Endothelial cell of umbilical vein (primary cell): ENCODE measurements around the gene SYT11. TPM values are rescaled to one million over a fixed set of nuclear protein-coding genes. Genes with fewer than 3 reads are reported as not detected.

Source experiments
- BruUV-seq: library from RNA; stranded (reverse); fragments of 400-500 nt; replicated peaks from 2 replicates; lab custom pipeline; 2021; lab: Mats Ljungman, UMichigan
- CTCF ChIA-PET: fragments of 300-600, 350-600 bp; sonication (Branson Sonifier 250); formaldehyde crosslinking; loops from one replicate; lab custom pipeline; 2021; ENCODE audit warnings: antibody characterized with exemption, inconsistent platforms; lab: Charles Lee
- POLR2A ChIA-PET: fragments of 300-600, 350-600 bp; sonication (Branson Sonifier 250); formaldehyde crosslinking; loops from one replicate; lab custom pipeline; 2021; ENCODE audit warnings: antibody characterized with exemption, inconsistent platforms; lab: Charles Lee
- DNase-seq: peaks from one replicate; pipeline ENCODE4 v3.0.0-alpha.2; 2011; ENCODE audit warnings: low read depth, low spot score
- FAIRE-seq: peaks from 2 replicates; lab custom pipeline; 2011; peaks lifted over from hg19 to GRCh38; lab: Jason Lieb, UNC
- H2AFZ ChIP-seq: 2 replicates; pipeline ENCODE4 v1.6.0; 2012; ENCODE audit warnings: low read depth, low read length, control low read depth, inconsistent platforms
- H3K27ac ChIP-seq: 2 replicates; pipeline ENCODE4 v1.5.1; 2011; ENCODE audit warnings: low read depth, mild to moderate bottlenecking, control low read depth, low read length, moderate library complexity; ENCODE audit not compliant: insufficient read depth
- H3K27me3 ChIP-seq, 2 experiments: 2 replicates each; pipeline versions ENCODE4 v1.6.0 to v1.6.1; 2011; ENCODE audit warnings: low read length in 2 of 2, mixed read lengths in 1 of 2; ENCODE audit not compliant: control insufficient read depth in 2 of 2, insufficient read depth in 2 of 2
- H3K36me3 ChIP-seq, 2 experiments: 2 replicates in 1 of 2; 3 replicates in 1 of 2; pipeline ENCODE4 v1.5.1; 2011; ENCODE audit warnings: low read length in 2 of 2, mild to moderate bottlenecking in 1 of 2, moderate library complexity in 1 of 2; ENCODE audit not compliant: control insufficient read depth in 2 of 2, insufficient read depth in 2 of 2; ENCODE audit errors: extremely low read depth in 1 of 2
- H3K4me1 ChIP-seq: 3 replicates; pipeline ENCODE4 v1.5.1; 2011; ENCODE audit warnings: mild to moderate bottlenecking, low read length; ENCODE audit not compliant: control insufficient read depth, insufficient read depth; ENCODE audit errors: extremely low read depth
- H3K4me2 ChIP-seq: 2 replicates; pipeline ENCODE4 v1.6.1; 2011; ENCODE audit warnings: low read length, control low read depth, mixed read lengths; ENCODE audit not compliant: insufficient read depth
- H3K4me3 ChIP-seq, 3 experiments: fragments of 200-600 bp in 1 of 3; sonication (generic), shearing (Covaris generic) in 1 of 3; replicated peaks in 1 of 3; 2 replicates each; pipeline ENCODE4 v1.5.1; 2011 to 2016; ENCODE audit warnings: control low read depth in 3 of 3, low read length in 3 of 3, mild to moderate bottlenecking in 2 of 3, inconsistent platforms in 1 of 3, low read depth in 1 of 3, moderate library complexity in 1 of 3; ENCODE audit not compliant: insufficient read depth in 1 of 3
- H3K79me2 ChIP-seq: 2 replicates; pipeline ENCODE4 v1.6.0; 2012; ENCODE audit warnings: low read length, inconsistent platforms; ENCODE audit not compliant: control insufficient read depth, insufficient read depth
- H3K9ac ChIP-seq: replicated peaks from 2 replicates; pipeline ENCODE3; 2011; ENCODE audit warnings: low read length, control low read depth; ENCODE audit not compliant: insufficient read depth; ENCODE audit errors: extremely low read depth
- H3K9me1 ChIP-seq: replicated peaks from 3 replicates; pipeline ENCODE4 v1.6.0; 2011; ENCODE audit warnings: mild to moderate bottlenecking, low read length; ENCODE audit not compliant: control insufficient read depth, insufficient read depth; ENCODE audit errors: extremely low read depth
- H3K9me3 ChIP-seq: replicated peaks from 2 replicates; pipeline ENCODE4 v1.5.1; 2012; ENCODE audit warnings: low read length, inconsistent platforms; ENCODE audit not compliant: control insufficient read depth, insufficient read depth
- H4K20me1 ChIP-seq: replicated peaks from 2 replicates; pipeline ENCODE3; 2011; ENCODE audit warnings: mild to moderate bottlenecking, low read length; ENCODE audit not compliant: control insufficient read depth, insufficient read depth; ENCODE audit errors: extremely low read depth
- EZH2 ChIP-seq: IDR thresholded peaks from 2 replicates; pipeline ENCODE4 v1.6.1; 2012; ENCODE audit warnings: borderline replicate concordance, low read depth, mild to moderate bottlenecking, moderate library complexity, low read length, inconsistent platforms; ENCODE audit not compliant: severe bottlenecking
- FOS ChIP-seq: IDR thresholded peaks from 2 replicates; pipeline ENCODE4 v1.6.1; 2011; ENCODE audit warnings: mild to moderate bottlenecking, low read length, moderate library complexity, borderline replicate concordance; ENCODE audit not compliant: insufficient read depth
- GATA2 ChIP-seq: IDR thresholded peaks from 2 replicates; pipeline ENCODE4 v1.7.0; 2011; ENCODE audit warnings: low read depth, mild to moderate bottlenecking, moderate library complexity, mixed read lengths, low read length; ENCODE audit not compliant: insufficient read length, insufficient read depth
- JUN ChIP-seq: IDR thresholded peaks from 2 replicates; pipeline ENCODE4 v1.6.1; 2011; ENCODE audit warnings: borderline replicate concordance, low read depth; ENCODE audit not compliant: insufficient read length, insufficient read depth
- MYC ChIP-seq: IDR thresholded peaks from one replicate; pipeline ENCODE4 v1.6.1; 2011; ENCODE audit warnings: mild to moderate bottlenecking, low read depth, low read length
- POLR2A ChIP-seq: IDR thresholded peaks from 2 replicates; pipeline ENCODE4 v1.6.1; 2012; ENCODE audit warnings: low read depth, mild to moderate bottlenecking, control low read depth, low read length
- POLR2AphosphoS5 ChIP-seq: IDR thresholded peaks from 2 replicates; pipeline ENCODE4 v1.6.1; 2012; ENCODE audit warnings: low read depth, mild to moderate bottlenecking, control low read depth, low read length, moderate library complexity; ENCODE audit not compliant: insufficient read depth
- dilution Hi-C: fragments of 300-500 bp; cut with MboI; formaldehyde crosslinking; loops from one replicate; pipeline ENCODE4 v1.15.0; 2019; ENCODE audit warnings: low sequenced_read_pairs; ENCODE audit not compliant: extremely low pct_ligation_motif_present
- intact Hi-C: fragments of 100-400 bp; cut with micrococcal nuclease; formaldehyde crosslinking; loops from one replicate; pipeline ENCODE4 v1.10.0; 2022
- polyA plus RNA-seq, 4 experiments: library from polyadenylated mRNA; depleted of rRNA in 3 of 4; stranded (reverse) in 3 of 4; unstranded in 1 of 4; fragments of >200 nt; gene quantifications; 2 replicates each; pipeline versions ENCODE4 v1.2.1 to v1.2.3, GENCODE V29; 2011 to 2012; ENCODE audit warnings: missing spikeins in 1 of 4
- total RNA-seq: library from RNA; stranded (reverse); gene quantifications from 2 replicates; pipeline ENCODE4 v1.2.3, GENCODE V29; 2021

The SYT11 gene
- total and polyA plus RNA-seq, 2 donors (not counting 3 experiments of a cell fraction or from before 2014, with no cell fraction given) = 28.2 to 36.5 TPM

- Histone ChIP-seq H3K36me3 (peaks cover 11 to 18% of the 10 kb centered on the region in 2 experiments), H3K9me1 (no peaks in the 10 kb centered on the region), H3K4me3 (peak overlapping the region in 1 of 3 experiments; percentile 92), H3K27ac (no peak overlapping the region), H3K79me2 (peaks cover 56% of the 10 kb centered on the region), H3K27me3 (no peaks in the 10 kb centered on the region), H3K9ac (peak overlapping the region; percentile 84), H3K9me3 (no peaks in the 10 kb centered on the region), H4K20me1 (peaks cover 4% of the 10 kb centered on the region), H3K4me2 (peak overlapping the region; percentile 84), H3K4me1 (peaks cover 42% of the 10 kb centered on the region), H2AFZ (no peak overlapping the region)
- POLR2A ChIA-PET = interaction anchor here (0.7 kb wide), 1 partner anchor 790 kb away, joined by 3 read pairs; no protein-coding TSS in a partner anchor
- intact Hi-C loops = no loop called here
- FAIRE-seq (no peak), DNase-seq (no peak)
- CTCF ChIA-PET = interaction anchor here (0.9 to 6.7 kb wide), 7 partner anchors 11 to 134 kb away, joined by 3 to 57 read pairs (median 4); partner anchors contain the start of gene ARHGEF2
- BruUV-seq = no TSS peak
- no peak for TF ChIP-seq MYC
- TF ChIP-seq JUN = peak; percentile 6
- TF ChIP-seq FOS = peak; percentile 3
- no peak for TF ChIP-seq EZH2
- dilution Hi-C loops = no loop called here
These were observed 73.1 kb downstream of the SYT11 start for GRCh38 chr1:155932487-155932886.

- no peaks in the 10 kb centered on the region for H3K9me3 ChIP-seq
- peak overlapping the region; percentile 60 for H3K27ac ChIP-seq
- FAIRE-seq (no peak), DNase-seq (peak; percentile 21)
- H3K4me3 ChIP-seq = peak overlapping the region; percentile 38 to 97 (median 92)
- peak overlapping the region; percentile 84 for H3K9ac ChIP-seq
- H3K27me3 ChIP-seq = no peaks in the 10 kb centered on the region
- H3K4me2 ChIP-seq = peak overlapping the region; percentile 84
- ChIA-PET CTCF (interaction anchor here (1.4 to 6.7 kb wide), 5 partner anchors 12 to 133 kb away, joined by 4 to 57 read pairs (median 7); partner anchors contain the start of gene ARHGEF2), POLR2A (interaction anchor here (1.3 kb wide), 1 partner anchor 55 kb away, joined by 3 read pairs; no protein-coding TSS in a partner anchor)
- H3K9me1 ChIP-seq = no peaks in the 10 kb centered on the region
- no peak overlapping the region for H2AFZ ChIP-seq
- peaks cover 51% of the 10 kb centered on the region for H3K79me2 ChIP-seq
- dilution Hi-C loops (no loop called here), intact Hi-C loops (loop anchor here (1.0 kb wide), 4 partner anchors 37 to 121 kb away; partner anchors contain the start of genes LAMTOR2 and SYT11)
- H3K4me1 ChIP-seq = peaks cover 47% of the 10 kb centered on the region
- TF ChIP-seq POLR2AphosphoS5 (no peak), GATA2 (no peak), POLR2A (no peak), EZH2 (no peak)
- H3K36me3 ChIP-seq = peaks cover 7 to 15% of the 10 kb centered on the region in 2 experiments
- BruUV-seq = TSS peak; percentile 25
- peaks cover 4% of the 10 kb centered on the region for H4K20me1 ChIP-seq
These were observed 74.3 kb downstream of the SYT11 start for GRCh38 chr1:155933591-155934096.
